ENCODE results near the gene TPRA1. TPM values are rescaled to one million over a fixed set of nuclear protein-coding genes. Genes with fewer than 3 reads are reported as not detected.

TPRA1 gene
- total and polyA plus RNA-seq, 9 of the 15 experiments (the other 6 are each of a cell fraction or from before 2014, with no cell fraction given): 0.66 to 21.5 (median 11.1) TPM

GRCh38 chr3:127604546-127605165 lies 14.1 kb upstream of the TPRA1 start:
- in situ Hi-C loops (cut with MboI): no loop called here

GRCh38 chr3:127604035-127604434 lies 13.5 kb upstream of the TPRA1 start:
- H3K4me3 ChIP-seq: no peak overlapping the region
- WGBS (ENCODE audit: insufficient coverage, low coverage, missing lambda C conversion rate): 98% methylated on average over 6 of the region's 7 CpGs
- POLR2A ChIA-PET: no interaction called here
- FAIRE-seq (no peak), DNase-seq (ENCODE audit: extremely low read depth in 1 of 4, low spot score in 3 of 4) (no peak), ATAC-seq (no peak)
- peaks cover 38% of the 10 kb centered on the region for H3K79me2 ChIP-seq (ENCODE audit: control insufficient read depth, insufficient read depth, low read length)
- H3K4me1 ChIP-seq (replicated peaks in 1 of 2; ENCODE audit: control insufficient read depth in 2 of 2, insufficient read depth in 2 of 2, low read length in 2 of 2): peaks cover 5 to 12% of the 10 kb centered on the region in 2 experiments; a peak in 4 of 5 replicates
- no peaks in the 10 kb centered on the region; the same call in 1 of the 2 replicates for H4K20me1 ChIP-seq (replicated peaks; ENCODE audit: control insufficient read depth, insufficient read depth, low read length)
- H3K4me2 ChIP-seq (ENCODE audit: insufficient read depth, low read length): no peak overlapping the region
- H2AFZ ChIP-seq (ENCODE audit: low read depth, low read length): no peak overlapping the region
- no TSS peak for BruUV-seq (replicated peaks)
- peaks cover 94% of the 10 kb centered on the region for H3K36me3 ChIP-seq (ENCODE audit: control insufficient read depth, insufficient read depth, low read length)
- no peak overlapping the region for H3K27ac ChIP-seq (ENCODE audit: extremely low read depth, low read depth, low read length)
- H3K9me3 ChIP-seq (replicated peaks; ENCODE audit: control insufficient read depth, insufficient read depth, low read depth, low read length): no peaks in the 10 kb centered on the region
- H3K9me1 ChIP-seq (ENCODE audit: control insufficient read depth, insufficient read depth, low read length): peaks cover 3% of the 10 kb centered on the region
- in situ Hi-C loops (cut with MboI) (no loop called here), intact Hi-C loops (cut with micrococcal nuclease) (no loop called here)
- H3K9ac ChIP-seq (ENCODE audit: insufficient read depth in 1 of 2, low read depth in 2 of 2, low read length in 2 of 2): no peak overlapping the region
- CTCF ChIA-PET (ENCODE audit: low intra/inter-chr PET ratio): no interaction called here
- H3K27me3 ChIP-seq (ENCODE audit: control insufficient read depth in 2 of 2, insufficient read depth in 2 of 2, low read length in 2 of 2): no peaks in the 10 kb centered on the region
- TF ChIP-seq ATF1 (CRISPR knock-in tag; IDR thresholded peaks at IDR 0.05) (no peak), ATF1 (tag; IDR thresholded peaks at IDR 0.05) (no peak), PHF20 (IDR thresholded peaks at IDR 0.05; ENCODE audit: partially characterized antibody) (no peak), ELF1 (tag; IDR thresholded peaks at IDR 0.05) (no peak), PBX2 (CRISPR knock-in tag; IDR thresholded peaks at IDR 0.05; ENCODE audit: low read depth) (no peak), PBX2 (tag; conservative IDR thresholded peaks at IDR 0.05; ENCODE audit: low read depth) (no peak), KAT8 (IDR thresholded peaks at IDR 0.05; ENCODE audit: low read depth) (no peak), HOMEZ (CRISPR knock-in tag; IDR thresholded peaks at IDR 0.05) (no peak)

More at GRCh38 chr3:127604546-127605165, 14.1 kb upstream of the TPRA1 start:
- Histone ChIP-seq H2AFZ (ENCODE audit: low read depth, low read length) (no peak overlapping the region), H3K79me2 (ENCODE audit: control insufficient read depth, insufficient read depth, low read length) (peaks cover 32% of the 10 kb centered on the region), H3K27me3 (ENCODE audit: control insufficient read depth in 2 of 2, insufficient read depth in 2 of 2, low read length in 2 of 2) (no peaks in the 10 kb centered on the region), H3K4me1 (replicated peaks in 1 of 2; ENCODE audit: control insufficient read depth in 2 of 2, insufficient read depth in 2 of 2, low read length in 2 of 2) (peaks cover 0 to 6% of the 10 kb centered on the region in 2 experiments; a peak in 4 of 5 replicates), H3K9me1 (ENCODE audit: control insufficient read depth, insufficient read depth, low read length) (peaks cover 3% of the 10 kb centered on the region), H3K36me3 (ENCODE audit: control insufficient read depth, insufficient read depth, low read length) (peaks cover 94% of the 10 kb centered on the region), H3K9me3 (replicated peaks; ENCODE audit: control insufficient read depth, insufficient read depth, low read depth, low read length) (no peaks in the 10 kb centered on the region), H3K27ac (ENCODE audit: extremely low read depth, low read depth, low read length) (no peak overlapping the region), H3K4me3 (no peak overlapping the region), H3K9ac (ENCODE audit: insufficient read depth in 1 of 2, low read depth in 2 of 2, low read length in 2 of 2) (peak overlapping the region in 1 of 2 experiments; percentile 9; a peak in 1 of 4 replicates), H4K20me1 (replicated peaks; ENCODE audit: control insufficient read depth, insufficient read depth, low read length) (no peaks in the 10 kb centered on the region; the same call in 1 of the 2 replicates), H3K4me2 (ENCODE audit: insufficient read depth, low read length) (no peak overlapping the region)
- TF ChIP-seq ZNF766 (CRISPR knock-in tag; conservative IDR thresholded peaks at IDR 0.05): no peak
- no peak for TF ChIP-seq LCOR (CRISPR knock-in tag; IDR thresholded peaks at IDR 0.05)
- no peak for TF ChIP-seq SREBF2 (CRISPR knock-in tag; IDR thresholded peaks at IDR 0.05)
- peak; percentile 60; the same call in 1 of the 2 replicates for TF ChIP-seq RBFOX2 (IDR thresholded peaks at IDR 0.05; ENCODE audit: low read depth, low read length)
- TF ChIP-seq GTF2E2 (tag; IDR thresholded peaks at IDR 0.05): no peak
- TF ChIP-seq POLR2G (IDR thresholded peaks at IDR 0.05; ENCODE audit: low read depth, low read length): peak; percentile 46
- FAIRE-seq: no peak
- ChIA-PET POLR2A (no interaction called here), CTCF (ENCODE audit: low intra/inter-chr PET ratio) (no interaction called here)
- intact Hi-C loops (cut with micrococcal nuclease): no loop called here
- BruUV-seq (replicated peaks): no TSS peak
- WGBS (ENCODE audit: insufficient coverage, low coverage, missing lambda C conversion rate): 82% methylated on average over 14 of the region's 41 CpGs
- no peak for DNase-seq (ENCODE audit: extremely low read depth in 1 of 4, low spot score in 3 of 4)
- ATAC-seq: no peak
